Panc1 (cell line): ENCODE data around the gene SIRPA.

Experiments used
- POLR2AphosphoS5 ChIP-seq: IDR thresholded peaks from 2 replicates; pipeline ENCODE4 v1.6.1; 2012; ENCODE audit warnings: mild to moderate bottlenecking, low read depth, low read length, moderate library complexity
- SIN3A ChIP-seq: IDR thresholded peaks from 2 replicates; pipeline ENCODE4 v1.6.1; 2012; ENCODE audit warnings: low read depth, mild to moderate bottlenecking, low read length, moderate library complexity, borderline replicate concordance; ENCODE audit not compliant: insufficient read depth
- TCF7L2 ChIP-seq: IDR thresholded peaks from 2 replicates; pipeline ENCODE4 v1.6.1; 2011; ENCODE audit warnings: mild to moderate bottlenecking, low read depth, low read length, inconsistent platforms
- TF ChIP-seq, protein P1 (sequence below): fragments of 450-650 bp; IDR thresholded peaks from 2 replicates; pipeline ENCODE4 v1.5.1; 2017; ENCODE audit warnings: mild to moderate bottlenecking
- TF ChIP-seq, protein P2 (sequence below), 2 experiments: IDR thresholded peaks; 2 replicates each; pipeline ENCODE4 v1.6.1; 2011 to 2012; ENCODE audit warnings: low read depth in 2 of 2, control low read depth in 1 of 2, low read length in 1 of 2, mild to moderate bottlenecking in 1 of 2, moderate library complexity in 1 of 2; ENCODE audit not compliant: insufficient read depth in 1 of 2

DNA sequence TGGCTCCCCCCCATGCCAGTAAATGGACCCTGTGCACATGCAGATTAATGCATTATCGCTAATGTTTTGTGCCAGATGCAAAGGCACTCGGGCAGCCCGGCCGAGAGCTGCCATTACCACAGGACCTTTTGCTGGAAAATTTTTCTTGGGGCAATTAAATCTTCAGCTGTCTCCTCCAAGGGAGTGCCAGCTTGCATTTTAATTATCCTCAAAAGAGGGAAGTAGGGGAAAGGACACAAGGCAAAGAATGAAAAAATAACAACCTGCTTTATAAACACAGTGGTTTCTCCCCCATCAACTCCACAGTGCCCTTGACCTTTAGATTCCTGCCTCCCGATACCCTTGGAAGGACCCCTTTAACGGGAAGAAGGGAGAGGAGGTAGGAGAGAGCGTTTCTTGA, 50.5 kb downstream of the SIRPA start:
- TF ChIP-seq, protein P1, sequence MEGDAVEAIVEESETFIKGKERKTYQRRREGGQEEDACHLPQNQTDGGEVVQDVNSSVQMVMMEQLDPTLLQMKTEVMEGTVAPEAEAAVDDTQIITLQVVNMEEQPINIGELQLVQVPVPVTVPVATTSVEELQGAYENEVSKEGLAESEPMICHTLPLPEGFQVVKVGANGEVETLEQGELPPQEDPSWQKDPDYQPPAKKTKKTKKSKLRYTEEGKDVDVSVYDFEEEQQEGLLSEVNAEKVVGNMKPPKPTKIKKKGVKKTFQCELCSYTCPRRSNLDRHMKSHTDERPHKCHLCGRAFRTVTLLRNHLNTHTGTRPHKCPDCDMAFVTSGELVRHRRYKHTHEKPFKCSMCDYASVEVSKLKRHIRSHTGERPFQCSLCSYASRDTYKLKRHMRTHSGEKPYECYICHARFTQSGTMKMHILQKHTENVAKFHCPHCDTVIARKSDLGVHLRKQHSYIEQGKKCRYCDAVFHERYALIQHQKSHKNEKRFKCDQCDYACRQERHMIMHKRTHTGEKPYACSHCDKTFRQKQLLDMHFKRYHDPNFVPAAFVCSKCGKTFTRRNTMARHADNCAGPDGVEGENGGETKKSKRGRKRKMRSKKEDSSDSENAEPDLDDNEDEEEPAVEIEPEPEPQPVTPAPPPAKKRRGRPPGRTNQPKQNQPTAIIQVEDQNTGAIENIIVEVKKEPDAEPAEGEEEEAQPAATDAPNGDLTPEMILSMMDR, result no peak
- TF ChIP-seq, protein P2, sequence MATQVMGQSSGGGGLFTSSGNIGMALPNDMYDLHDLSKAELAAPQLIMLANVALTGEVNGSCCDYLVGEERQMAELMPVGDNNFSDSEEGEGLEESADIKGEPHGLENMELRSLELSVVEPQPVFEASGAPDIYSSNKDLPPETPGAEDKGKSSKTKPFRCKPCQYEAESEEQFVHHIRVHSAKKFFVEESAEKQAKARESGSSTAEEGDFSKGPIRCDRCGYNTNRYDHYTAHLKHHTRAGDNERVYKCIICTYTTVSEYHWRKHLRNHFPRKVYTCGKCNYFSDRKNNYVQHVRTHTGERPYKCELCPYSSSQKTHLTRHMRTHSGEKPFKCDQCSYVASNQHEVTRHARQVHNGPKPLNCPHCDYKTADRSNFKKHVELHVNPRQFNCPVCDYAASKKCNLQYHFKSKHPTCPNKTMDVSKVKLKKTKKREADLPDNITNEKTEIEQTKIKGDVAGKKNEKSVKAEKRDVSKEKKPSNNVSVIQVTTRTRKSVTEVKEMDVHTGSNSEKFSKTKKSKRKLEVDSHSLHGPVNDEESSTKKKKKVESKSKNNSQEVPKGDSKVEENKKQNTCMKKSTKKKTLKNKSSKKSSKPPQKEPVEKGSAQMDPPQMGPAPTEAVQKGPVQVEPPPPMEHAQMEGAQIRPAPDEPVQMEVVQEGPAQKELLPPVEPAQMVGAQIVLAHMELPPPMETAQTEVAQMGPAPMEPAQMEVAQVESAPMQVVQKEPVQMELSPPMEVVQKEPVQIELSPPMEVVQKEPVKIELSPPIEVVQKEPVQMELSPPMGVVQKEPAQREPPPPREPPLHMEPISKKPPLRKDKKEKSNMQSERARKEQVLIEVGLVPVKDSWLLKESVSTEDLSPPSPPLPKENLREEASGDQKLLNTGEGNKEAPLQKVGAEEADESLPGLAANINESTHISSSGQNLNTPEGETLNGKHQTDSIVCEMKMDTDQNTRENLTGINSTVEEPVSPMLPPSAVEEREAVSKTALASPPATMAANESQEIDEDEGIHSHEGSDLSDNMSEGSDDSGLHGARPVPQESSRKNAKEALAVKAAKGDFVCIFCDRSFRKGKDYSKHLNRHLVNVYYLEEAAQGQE (IDR thresholded peaks at IDR 0.05; ENCODE audit: insufficient read depth in 1 of 2, low read depth in 2 of 2, low read length in 1 of 2), result no peak
- TF ChIP-seq POLR2AphosphoS5, result no peak
- TF ChIP-seq SIN3A, result no peak
- TF ChIP-seq TCF7L2, result no peak
